ENCODE data around the gene FRYL. TPM values are rescaled to one million over a fixed set of nuclear protein-coding genes. Genes with fewer than 3 reads are reported as not detected.
"Not testable (repeated sequence)": the region's sequence is repeated elsewhere in the genome, so short reads cannot be mapped to it uniquely, and the experiment has no call there.

The FRYL gene
- polyA plus RNA-seq, 1 donor from 2014 or later = 64.0 TPM

DNA sequence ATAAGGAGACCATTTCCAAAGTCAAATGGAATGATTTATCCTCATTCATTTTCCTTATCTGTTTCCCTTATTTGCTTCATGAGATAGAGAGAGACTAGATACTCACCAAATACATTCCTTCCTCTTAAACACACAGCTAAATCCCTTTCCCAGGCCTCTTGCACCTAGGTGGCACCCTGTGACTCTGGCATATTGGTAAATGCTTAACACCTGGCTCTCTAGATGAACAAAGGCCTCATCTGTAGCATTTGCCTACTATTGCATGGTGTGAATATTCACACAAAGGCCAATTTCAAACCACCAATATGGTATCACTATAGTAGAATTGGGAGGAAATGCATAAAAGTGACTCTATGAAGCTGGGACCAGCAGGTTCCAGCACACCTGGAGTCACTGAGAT is 319.1 kb downstream of the FRYL start:
- Histone ChIP-seq H3K9me3 (ENCODE audit: low read length) (no peaks in the 10 kb centered on the region), H3K9me2 (ENCODE audit: insufficient read depth, low read length) (no peaks in the 10 kb centered on the region), H3K4me3 (ENCODE audit: low read length) (no peak overlapping the region), H3K27me3 (ENCODE audit: insufficient read depth, low read depth, low read length) (no peaks in the 10 kb centered on the region), H3F3A (ENCODE audit: insufficient read depth, low read length, poor library complexity, severe bottlenecking) (no peaks in the 10 kb centered on the region), H4K20me1 (ENCODE audit: insufficient read depth) (no peaks in the 10 kb centered on the region), H3K4me2 (ENCODE audit: low read length) (no peak overlapping the region), H2AFZ (ENCODE audit: low read depth, low read length) (no peak overlapping the region), H3K27ac (ENCODE audit: low read length) (no peak overlapping the region), H3K79me2 (replicated peaks; ENCODE audit: insufficient read depth, low read length) (no peaks in the 10 kb centered on the region), H3K9ac (ENCODE audit: low read length) (no peak overlapping the region), H3K36me3 (ENCODE audit: insufficient read depth, low read length) (no peaks in the 10 kb centered on the region)
- TF ChIP-seq, protein P1, sequence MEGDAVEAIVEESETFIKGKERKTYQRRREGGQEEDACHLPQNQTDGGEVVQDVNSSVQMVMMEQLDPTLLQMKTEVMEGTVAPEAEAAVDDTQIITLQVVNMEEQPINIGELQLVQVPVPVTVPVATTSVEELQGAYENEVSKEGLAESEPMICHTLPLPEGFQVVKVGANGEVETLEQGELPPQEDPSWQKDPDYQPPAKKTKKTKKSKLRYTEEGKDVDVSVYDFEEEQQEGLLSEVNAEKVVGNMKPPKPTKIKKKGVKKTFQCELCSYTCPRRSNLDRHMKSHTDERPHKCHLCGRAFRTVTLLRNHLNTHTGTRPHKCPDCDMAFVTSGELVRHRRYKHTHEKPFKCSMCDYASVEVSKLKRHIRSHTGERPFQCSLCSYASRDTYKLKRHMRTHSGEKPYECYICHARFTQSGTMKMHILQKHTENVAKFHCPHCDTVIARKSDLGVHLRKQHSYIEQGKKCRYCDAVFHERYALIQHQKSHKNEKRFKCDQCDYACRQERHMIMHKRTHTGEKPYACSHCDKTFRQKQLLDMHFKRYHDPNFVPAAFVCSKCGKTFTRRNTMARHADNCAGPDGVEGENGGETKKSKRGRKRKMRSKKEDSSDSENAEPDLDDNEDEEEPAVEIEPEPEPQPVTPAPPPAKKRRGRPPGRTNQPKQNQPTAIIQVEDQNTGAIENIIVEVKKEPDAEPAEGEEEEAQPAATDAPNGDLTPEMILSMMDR (IDR thresholded peaks at IDR 0.05; ENCODE audit: poor library complexity, severe bottlenecking) = no peak
- TF ChIP-seq TAF1 (IDR thresholded peaks at IDR 0.05; ENCODE audit: low read depth) = no peak
- TF ChIP-seq, protein P2, sequence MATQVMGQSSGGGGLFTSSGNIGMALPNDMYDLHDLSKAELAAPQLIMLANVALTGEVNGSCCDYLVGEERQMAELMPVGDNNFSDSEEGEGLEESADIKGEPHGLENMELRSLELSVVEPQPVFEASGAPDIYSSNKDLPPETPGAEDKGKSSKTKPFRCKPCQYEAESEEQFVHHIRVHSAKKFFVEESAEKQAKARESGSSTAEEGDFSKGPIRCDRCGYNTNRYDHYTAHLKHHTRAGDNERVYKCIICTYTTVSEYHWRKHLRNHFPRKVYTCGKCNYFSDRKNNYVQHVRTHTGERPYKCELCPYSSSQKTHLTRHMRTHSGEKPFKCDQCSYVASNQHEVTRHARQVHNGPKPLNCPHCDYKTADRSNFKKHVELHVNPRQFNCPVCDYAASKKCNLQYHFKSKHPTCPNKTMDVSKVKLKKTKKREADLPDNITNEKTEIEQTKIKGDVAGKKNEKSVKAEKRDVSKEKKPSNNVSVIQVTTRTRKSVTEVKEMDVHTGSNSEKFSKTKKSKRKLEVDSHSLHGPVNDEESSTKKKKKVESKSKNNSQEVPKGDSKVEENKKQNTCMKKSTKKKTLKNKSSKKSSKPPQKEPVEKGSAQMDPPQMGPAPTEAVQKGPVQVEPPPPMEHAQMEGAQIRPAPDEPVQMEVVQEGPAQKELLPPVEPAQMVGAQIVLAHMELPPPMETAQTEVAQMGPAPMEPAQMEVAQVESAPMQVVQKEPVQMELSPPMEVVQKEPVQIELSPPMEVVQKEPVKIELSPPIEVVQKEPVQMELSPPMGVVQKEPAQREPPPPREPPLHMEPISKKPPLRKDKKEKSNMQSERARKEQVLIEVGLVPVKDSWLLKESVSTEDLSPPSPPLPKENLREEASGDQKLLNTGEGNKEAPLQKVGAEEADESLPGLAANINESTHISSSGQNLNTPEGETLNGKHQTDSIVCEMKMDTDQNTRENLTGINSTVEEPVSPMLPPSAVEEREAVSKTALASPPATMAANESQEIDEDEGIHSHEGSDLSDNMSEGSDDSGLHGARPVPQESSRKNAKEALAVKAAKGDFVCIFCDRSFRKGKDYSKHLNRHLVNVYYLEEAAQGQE (IDR thresholded peaks at IDR 0.05; ENCODE audit: borderline replicate concordance) = no peak
- no peak for TF ChIP-seq RAD21 (conservative IDR thresholded peaks at IDR 0.05)
- TF ChIP-seq EZH2 (IDR thresholded peaks at IDR 0.05; ENCODE audit: borderline replicate concordance, insufficient read depth, low read length, poor library complexity, severe bottlenecking) = no peak
- no peak for TF ChIP-seq SMC3 (conservative IDR thresholded peaks at IDR 0.05; ENCODE audit: poor library complexity)
- no peak for TF ChIP-seq POLR2AphosphoS5 (IDR thresholded peaks at IDR 0.05)
- no peak for TF ChIP-seq EP300 (conservative IDR thresholded peaks at IDR 0.05; ENCODE audit: poor library complexity, severe bottlenecking)
- TF ChIP-seq MXI1 (conservative IDR thresholded peaks at IDR 0.05; ENCODE audit: poor library complexity, severe bottlenecking) = no peak

- no peak overlapping the region for H3K4me2 ChIP-seq (ENCODE audit: low read length)
- no peaks in the 10 kb centered on the region for H3K9me3 ChIP-seq (ENCODE audit: low read length)
- no peaks in the 10 kb centered on the region for H4K20me1 ChIP-seq (ENCODE audit: insufficient read depth)
- H3K9ac ChIP-seq (ENCODE audit: low read length) = no peak overlapping the region
- no peak overlapping the region for H3K4me3 ChIP-seq (ENCODE audit: low read length)
- no peaks in the 10 kb centered on the region for H3K9me2 ChIP-seq (ENCODE audit: insufficient read depth, low read length)
- H3F3A ChIP-seq (ENCODE audit: insufficient read depth, low read length, poor library complexity, severe bottlenecking) = no peaks in the 10 kb centered on the region
- no peaks in the 10 kb centered on the region for H3K36me3 ChIP-seq (ENCODE audit: insufficient read depth, low read length)
- TF ChIP-seq, protein P2 (IDR thresholded peaks at IDR 0.05; ENCODE audit: borderline replicate concordance) = no peak
- TF ChIP-seq EZH2 (IDR thresholded peaks at IDR 0.05; ENCODE audit: borderline replicate concordance, insufficient read depth, low read length, poor library complexity, severe bottlenecking) = no peak
- no peak overlapping the region for H2AFZ ChIP-seq (ENCODE audit: low read depth, low read length)
- no peaks in the 10 kb centered on the region for H3K27me3 ChIP-seq (ENCODE audit: insufficient read depth, low read depth, low read length)
- H3K79me2 ChIP-seq (replicated peaks; ENCODE audit: insufficient read depth, low read length) = no peaks in the 10 kb centered on the region
- no peak overlapping the region for H3K27ac ChIP-seq (ENCODE audit: low read length)
Observed at GRCh38 chr4:48454591-48454990, 325.5 kb downstream of the FRYL start.

DNA sequence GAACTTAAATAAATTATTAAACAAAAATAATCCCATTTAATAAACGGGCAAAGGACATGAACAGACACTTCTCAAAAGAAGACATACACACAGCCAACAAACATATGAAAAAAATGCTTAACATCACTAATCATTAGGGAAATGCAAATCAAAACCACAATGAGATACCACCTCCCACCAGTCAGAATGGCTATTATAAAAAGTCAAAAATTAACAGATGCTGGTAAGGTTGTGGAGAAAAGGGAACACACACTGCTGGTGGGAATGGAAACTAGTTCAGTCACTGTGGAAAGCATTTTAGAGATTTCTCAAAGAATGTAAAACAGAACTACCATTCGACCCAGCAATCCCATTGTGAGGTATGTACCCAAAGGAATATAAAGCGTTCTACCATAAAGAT is 328.4 kb downstream of the FRYL start:
- H3K36me3 ChIP-seq (ENCODE audit: insufficient read depth, low read length); H3K4me2 ChIP-seq (ENCODE audit: low read length); H3K9me3 ChIP-seq (ENCODE audit: low read length); H3K27me3 ChIP-seq (ENCODE audit: insufficient read depth, low read depth, low read length); H2AFZ ChIP-seq (ENCODE audit: low read depth, low read length); H3K9me2 ChIP-seq (ENCODE audit: insufficient read depth, low read length); H3K9ac ChIP-seq (ENCODE audit: low read length); H3K4me3 ChIP-seq (ENCODE audit: low read length); H3K79me2 ChIP-seq (replicated peaks; ENCODE audit: insufficient read depth, low read length); H3K27ac ChIP-seq (ENCODE audit: low read length); H3F3A ChIP-seq (ENCODE audit: insufficient read depth, low read length, poor library complexity, severe bottlenecking); H4K20me1 ChIP-seq (ENCODE audit: insufficient read depth): not testable (repeated sequence)
